ENCODE measurements around the gene KDM4C. TPM values are rescaled to one million over a fixed set of nuclear protein-coding genes. Genes with fewer than 3 reads are reported as not detected.

Gene KDM4C
- total RNA-seq, 2 donors from 2014 or later, result 12.8 to 31.5 TPM

DNA sequence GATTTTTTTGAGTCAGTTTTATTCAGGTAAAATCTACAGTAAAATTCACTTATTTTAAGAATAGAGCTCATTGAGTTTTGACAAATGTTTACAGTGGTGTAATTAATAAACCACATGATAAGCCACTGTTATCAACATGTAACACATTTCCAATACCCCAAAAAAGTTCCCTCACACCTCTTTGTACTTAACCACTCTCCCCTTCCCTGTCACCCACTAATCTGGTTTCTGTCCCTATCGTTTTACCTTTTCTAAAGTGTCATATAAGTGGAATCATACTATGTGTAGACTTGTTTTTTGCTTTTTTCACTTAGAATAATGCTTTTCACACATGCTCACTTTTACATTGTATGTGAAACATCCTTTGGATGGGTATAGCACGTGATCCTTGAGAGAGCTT is 127.2 kb downstream of the KDM4C start:
- no peak overlapping the region for H3K4me3 ChIP-seq (ENCODE audit: low read length)
- H3K9ac ChIP-seq (ENCODE audit: extremely low read depth, low read length, poor library complexity, severe bottlenecking), result no peak overlapping the region
- TF ChIP-seq, protein P1, sequence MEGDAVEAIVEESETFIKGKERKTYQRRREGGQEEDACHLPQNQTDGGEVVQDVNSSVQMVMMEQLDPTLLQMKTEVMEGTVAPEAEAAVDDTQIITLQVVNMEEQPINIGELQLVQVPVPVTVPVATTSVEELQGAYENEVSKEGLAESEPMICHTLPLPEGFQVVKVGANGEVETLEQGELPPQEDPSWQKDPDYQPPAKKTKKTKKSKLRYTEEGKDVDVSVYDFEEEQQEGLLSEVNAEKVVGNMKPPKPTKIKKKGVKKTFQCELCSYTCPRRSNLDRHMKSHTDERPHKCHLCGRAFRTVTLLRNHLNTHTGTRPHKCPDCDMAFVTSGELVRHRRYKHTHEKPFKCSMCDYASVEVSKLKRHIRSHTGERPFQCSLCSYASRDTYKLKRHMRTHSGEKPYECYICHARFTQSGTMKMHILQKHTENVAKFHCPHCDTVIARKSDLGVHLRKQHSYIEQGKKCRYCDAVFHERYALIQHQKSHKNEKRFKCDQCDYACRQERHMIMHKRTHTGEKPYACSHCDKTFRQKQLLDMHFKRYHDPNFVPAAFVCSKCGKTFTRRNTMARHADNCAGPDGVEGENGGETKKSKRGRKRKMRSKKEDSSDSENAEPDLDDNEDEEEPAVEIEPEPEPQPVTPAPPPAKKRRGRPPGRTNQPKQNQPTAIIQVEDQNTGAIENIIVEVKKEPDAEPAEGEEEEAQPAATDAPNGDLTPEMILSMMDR (conservative IDR thresholded peaks at IDR 0.05), result no peak
- peaks cover 5% of the 10 kb centered on the region for H3K36me3 Mint-ChIP-seq (ENCODE audit: low read depth)
- no peak for DNase-seq
- no peak overlapping the region for H3K27ac ChIP-seq (ENCODE audit: low read depth, low read length)
- H3K4me1 ChIP-seq (ENCODE audit: control insufficient read depth, insufficient read depth, low read length), result no peaks in the 10 kb centered on the region
- H3K4me1 Mint-ChIP-seq, result peaks cover 6% of the 10 kb centered on the region
- no peak overlapping the region for H3K27ac Mint-ChIP-seq
- no peaks in the 10 kb centered on the region for H3K27me3 Mint-ChIP-seq (ENCODE audit: insufficient read depth)
- WGBS, 2 experiments (ENCODE audit: insufficient coverage in 1 of 2, insufficient read length in 1 of 2), result 89% methylated on average over 2 of the region's 2 CpGs; no CpG with 5 or more reads in 1 of the 2 experiments
- peaks cover 12% of the 10 kb centered on the region for H3K36me3 ChIP-seq (ENCODE audit: control insufficient read depth, insufficient read depth, low read length)
- no peaks in the 10 kb centered on the region for H3K9me3 Mint-ChIP-seq
- H3K9me3 ChIP-seq (ENCODE audit: control insufficient read depth, low read length), result no peaks in the 10 kb centered on the region
- H3K4me3 Mint-ChIP-seq, result no peak overlapping the region
- no peaks in the 10 kb centered on the region for H3K27me3 ChIP-seq (ENCODE audit: control insufficient read depth, insufficient read depth, low read length, poor library complexity, severe bottlenecking)

DNA sequence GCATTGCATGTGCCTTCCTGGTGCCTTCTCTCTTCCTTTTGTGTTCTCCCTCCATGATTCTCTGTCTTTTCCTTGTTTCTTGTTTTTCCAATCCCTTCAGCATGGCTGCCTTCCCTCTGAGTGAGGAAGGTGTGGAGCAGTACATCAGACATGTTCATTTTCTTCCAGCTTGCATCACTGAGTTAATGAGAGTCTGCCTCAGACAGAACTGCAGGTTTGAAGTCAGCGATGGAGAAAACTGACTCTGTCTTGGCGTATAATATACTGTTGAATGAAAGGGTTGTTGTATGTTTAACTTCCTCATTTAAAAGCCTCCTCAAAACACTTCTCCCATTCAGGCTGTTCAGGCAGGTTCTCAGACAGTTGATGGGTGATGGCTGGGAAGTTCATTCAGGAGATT is 129.3 kb downstream of the KDM4C start:
- Histone ChIP-seq H3K9ac (ENCODE audit: extremely low read depth, low read length, poor library complexity, severe bottlenecking) (no peak overlapping the region), H3K9me3 (ENCODE audit: control insufficient read depth, low read length) (no peaks in the 10 kb centered on the region), H3K27me3 (ENCODE audit: control insufficient read depth, insufficient read depth, low read length, poor library complexity, severe bottlenecking) (no peaks in the 10 kb centered on the region), H3K4me1 (ENCODE audit: control insufficient read depth, insufficient read depth, low read length) (no peaks in the 10 kb centered on the region), H3K27ac (ENCODE audit: low read depth, low read length) (no peak overlapping the region), H3K4me3 (ENCODE audit: low read length) (no peak overlapping the region), H3K36me3 (ENCODE audit: control insufficient read depth, insufficient read depth, low read length) (peaks cover 12% of the 10 kb centered on the region)
- no peaks in the 10 kb centered on the region for H3K9me3 Mint-ChIP-seq
- no peak for DNase-seq
- H3K4me3 Mint-ChIP-seq, result no peak overlapping the region
- H3K27ac Mint-ChIP-seq, result no peak overlapping the region
- H3K27me3 Mint-ChIP-seq (ENCODE audit: insufficient read depth), result no peaks in the 10 kb centered on the region
- TF ChIP-seq, protein P1 (conservative IDR thresholded peaks at IDR 0.05), result no peak
- peaks cover 5% of the 10 kb centered on the region for H3K36me3 Mint-ChIP-seq (ENCODE audit: low read depth)
- no peaks in the 10 kb centered on the region for H3K4me1 Mint-ChIP-seq
- 93% methylated on average over 2 of the region's 2 CpGs; no CpG with 5 or more reads in 1 of the 2 experiments for WGBS, 2 experiments (ENCODE audit: insufficient coverage in 1 of 2, insufficient read length in 1 of 2)

DNA sequence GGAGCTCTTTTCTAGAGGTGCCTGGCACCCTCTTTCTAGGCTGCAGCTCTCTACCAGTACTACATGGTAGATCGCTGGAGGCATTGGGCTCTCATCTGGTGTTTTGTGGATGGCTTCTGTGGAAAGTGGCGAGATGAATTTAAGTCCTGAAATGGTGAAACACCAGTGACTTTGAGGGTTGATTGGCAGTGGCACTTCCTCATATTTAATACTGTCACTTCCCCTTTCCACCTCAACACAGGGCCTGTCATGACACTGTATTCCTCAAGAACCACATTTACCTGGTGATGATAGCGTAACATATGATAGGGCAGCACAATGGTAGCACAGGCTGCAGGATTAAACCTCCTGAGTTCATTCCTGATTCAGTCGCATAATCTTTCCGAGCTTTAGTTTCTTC is 132.1 kb downstream of the KDM4C start:
- no peak overlapping the region for H3K4me3 Mint-ChIP-seq
- no peaks in the 10 kb centered on the region for H3K9me3 Mint-ChIP-seq
- H3K4me1 ChIP-seq (ENCODE audit: control insufficient read depth, insufficient read depth, low read length), result no peaks in the 10 kb centered on the region
- no peaks in the 10 kb centered on the region for H3K27me3 Mint-ChIP-seq (ENCODE audit: insufficient read depth)
- no peaks in the 10 kb centered on the region for H3K9me3 ChIP-seq (ENCODE audit: control insufficient read depth, low read length)
- H3K27ac Mint-ChIP-seq, result no peak overlapping the region
- H3K36me3 Mint-ChIP-seq (ENCODE audit: low read depth), result peaks cover 5% of the 10 kb centered on the region
- H3K36me3 ChIP-seq (ENCODE audit: control insufficient read depth, insufficient read depth, low read length), result peaks cover 25% of the 10 kb centered on the region
- WGBS, 2 experiments (ENCODE audit: insufficient coverage in 1 of 2, insufficient read length in 1 of 2), result 96 to 97% methylated on average over 3 to 5 of the region's 5 CpGs
- no peaks in the 10 kb centered on the region for H3K27me3 ChIP-seq (ENCODE audit: control insufficient read depth, insufficient read depth, low read length, poor library complexity, severe bottlenecking)
- no peak overlapping the region for H3K27ac ChIP-seq (ENCODE audit: low read depth, low read length)
- no peak overlapping the region for H3K9ac ChIP-seq (ENCODE audit: extremely low read depth, low read length, poor library complexity, severe bottlenecking)
- H3K4me3 ChIP-seq (ENCODE audit: low read length), result no peak overlapping the region
- TF ChIP-seq, protein P1 (conservative IDR thresholded peaks at IDR 0.05), result no peak
- no peak for DNase-seq
- H3K4me1 Mint-ChIP-seq, result no peaks in the 10 kb centered on the region

All from endodermal cell (in vitro differentiated cells).